H54 (cell line): Measurements from ENCODE around the gene CAMTA1.

Experiments used
- DNase-seq: peaks from one replicate; pipeline ENCODE4 v3.0.0; 2011; ENCODE audit warnings: low spot score, mixed read lengths; ENCODE audit not compliant: insufficient read length
- FAIRE-seq: peaks from 3 replicates; lab custom pipeline; 2011; peaks lifted over from hg19 to GRCh38; lab: Jason Lieb, UNC
- POLR2A ChIP-seq: IDR thresholded peaks from 2 replicates; pipeline ENCODE4 v1.6.1; 2011; ENCODE audit warnings: low read depth, mild to moderate bottlenecking, low read length

The CAMTA1 gene

DNA sequence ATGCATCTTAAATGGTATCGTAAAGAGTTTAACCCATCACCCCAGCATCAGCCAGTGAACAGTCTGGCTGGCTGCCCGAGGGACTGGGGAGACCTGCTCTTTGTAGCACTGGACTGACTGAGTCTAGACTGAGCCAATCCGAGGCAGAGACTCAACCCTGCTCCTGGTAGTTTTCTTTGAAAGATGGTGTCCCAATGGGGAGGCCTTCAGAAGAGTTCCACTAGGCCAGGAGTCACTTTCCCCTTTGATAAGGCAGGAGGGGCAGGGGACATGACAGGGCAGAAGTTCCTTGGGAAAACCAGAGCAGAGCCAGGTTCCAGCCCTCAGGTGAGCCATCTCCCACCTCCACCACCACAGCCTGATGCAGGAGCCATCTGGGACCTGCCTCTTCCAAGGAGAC, 203.5 kb downstream of the CAMTA1 start:
- no peak for DNase-seq
- TF ChIP-seq POLR2A: no peak
- no peak for FAIRE-seq

DNA sequence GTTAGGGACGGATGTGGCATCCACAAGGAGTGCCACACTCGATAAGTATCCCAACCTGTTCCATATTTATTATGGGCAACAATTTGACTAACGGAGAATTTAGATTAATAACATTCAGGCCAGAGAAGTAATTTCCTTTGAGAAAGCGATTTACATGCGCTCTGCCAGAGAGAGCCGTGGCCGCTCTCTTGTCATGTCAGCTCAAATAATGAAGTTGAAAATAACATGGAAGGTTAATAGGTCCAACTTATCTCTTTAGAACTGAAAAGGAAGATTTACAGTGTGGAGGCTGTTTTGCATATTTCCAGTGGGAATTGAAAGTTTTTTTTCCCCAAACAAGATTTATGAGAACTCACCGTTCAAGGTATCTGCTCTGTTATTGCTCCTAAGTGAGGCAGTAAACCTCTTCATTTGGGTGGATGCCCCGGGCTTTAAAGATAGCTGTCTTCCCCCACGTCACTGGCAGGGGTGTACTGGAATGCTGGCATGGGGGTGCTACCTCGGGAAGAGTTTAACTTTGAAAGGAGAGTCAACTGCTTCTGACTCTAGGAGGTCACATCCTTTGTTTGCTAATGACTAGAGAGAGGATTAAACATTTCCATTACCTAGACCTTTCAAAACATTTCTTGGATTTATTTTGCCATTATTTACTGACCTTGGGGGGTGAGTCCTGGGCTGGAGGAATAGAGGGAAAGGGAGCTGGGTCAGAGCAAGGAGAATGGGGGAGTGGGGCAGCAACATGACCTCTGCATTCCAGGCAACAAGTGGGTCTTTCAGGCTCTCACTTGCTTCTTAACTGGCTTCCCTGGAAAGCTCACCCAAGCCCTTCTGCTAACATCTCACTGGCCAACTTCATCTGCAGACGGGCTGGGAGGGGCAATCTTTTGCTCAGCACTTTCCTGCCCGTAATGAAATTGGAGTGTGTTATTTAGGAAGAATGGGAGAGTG, 204.2 kb downstream of the CAMTA1 start:
- TF ChIP-seq POLR2A: no peak
- FAIRE-seq (no peak), DNase-seq (no peak)

DNA sequence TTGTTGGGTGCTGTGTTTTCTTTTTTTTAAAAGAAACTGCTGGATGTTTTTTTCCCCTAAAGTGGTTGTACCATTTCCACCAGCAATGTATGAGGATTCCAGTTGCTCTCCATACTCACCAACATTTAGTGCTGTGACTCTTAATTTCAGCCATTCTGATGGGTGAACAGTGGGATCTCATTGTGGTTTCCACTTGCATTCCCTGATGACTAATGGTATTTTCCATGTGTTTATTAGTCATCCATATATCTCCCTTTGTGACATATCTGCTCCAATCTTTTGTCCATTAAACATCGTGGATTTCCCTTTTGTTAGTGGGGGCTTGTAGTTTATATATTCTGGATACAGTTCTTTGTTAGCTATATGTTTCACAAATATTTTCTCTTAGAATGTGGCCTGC, 206.0 kb downstream of the CAMTA1 start:
- FAIRE-seq (peak; percentile 82), DNase-seq (peak; percentile 42)
- TF ChIP-seq POLR2A: no peak

DNA sequence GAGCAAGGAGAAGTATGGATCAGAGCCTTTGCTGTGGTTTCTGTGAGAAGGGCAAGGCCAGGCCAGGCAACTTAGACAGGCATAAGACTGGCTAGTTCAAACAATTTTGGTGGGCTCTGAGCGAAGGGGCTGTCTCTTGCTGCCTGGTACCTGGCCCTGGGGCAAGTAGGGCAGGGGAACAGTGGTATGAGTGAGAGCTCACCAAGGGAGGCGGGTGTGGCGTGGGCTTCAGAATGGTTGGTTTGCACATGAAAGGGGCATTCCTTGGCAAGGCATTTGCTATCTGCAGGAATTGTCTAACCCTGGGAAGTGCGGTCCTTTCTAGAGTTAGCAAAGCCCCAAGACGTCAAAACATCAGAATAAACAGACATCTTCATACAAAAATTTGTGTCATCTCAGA, 210.5 kb downstream of the CAMTA1 start:
- FAIRE-seq (no peak), DNase-seq (no peak)
- TF ChIP-seq POLR2A: no peak

DNA sequence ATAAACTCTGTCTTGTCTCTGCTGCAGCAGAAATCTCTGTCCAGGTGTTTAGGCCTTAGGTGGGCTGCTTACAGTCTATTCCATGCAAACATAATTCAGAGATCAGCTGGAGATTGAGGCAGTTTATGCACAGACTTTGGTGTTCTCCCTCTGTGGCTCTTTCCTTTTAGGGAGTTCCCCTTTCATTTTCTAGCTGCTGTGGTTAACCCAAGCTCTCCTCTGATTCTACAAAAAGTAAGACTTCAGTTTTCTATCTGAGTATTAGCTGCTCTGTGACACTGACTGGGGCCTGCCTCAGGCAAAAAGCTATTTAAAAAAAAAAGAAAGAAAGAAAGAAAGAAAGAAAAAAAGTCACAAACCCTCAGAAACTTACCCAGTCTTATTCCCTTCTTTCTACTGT, 211.1 kb downstream of the CAMTA1 start:
- TF ChIP-seq POLR2A: no peak
- FAIRE-seq (no peak), DNase-seq (no peak)

DNA sequence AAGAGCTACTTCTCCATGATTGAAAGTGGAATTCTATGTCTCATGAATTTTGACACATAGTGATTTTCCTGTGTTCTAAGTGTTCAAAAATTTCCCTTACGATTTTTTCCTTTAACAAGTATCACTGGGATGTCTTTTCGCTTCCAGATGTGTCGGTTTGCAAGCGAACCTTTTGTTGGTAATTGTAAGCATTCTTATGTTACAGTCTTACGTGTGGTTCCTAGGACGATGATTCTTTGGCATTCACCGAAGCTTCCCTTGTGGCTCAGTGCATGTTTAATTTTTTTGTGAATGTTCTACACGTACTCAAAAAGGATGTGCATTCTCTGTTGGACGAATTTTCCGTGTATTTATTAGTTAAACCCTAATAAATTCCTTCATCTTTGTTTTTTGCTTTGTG, 211.6 kb downstream of the CAMTA1 start:
- DNase-seq (no peak), FAIRE-seq (no peak)
- no peak for TF ChIP-seq POLR2A

DNA sequence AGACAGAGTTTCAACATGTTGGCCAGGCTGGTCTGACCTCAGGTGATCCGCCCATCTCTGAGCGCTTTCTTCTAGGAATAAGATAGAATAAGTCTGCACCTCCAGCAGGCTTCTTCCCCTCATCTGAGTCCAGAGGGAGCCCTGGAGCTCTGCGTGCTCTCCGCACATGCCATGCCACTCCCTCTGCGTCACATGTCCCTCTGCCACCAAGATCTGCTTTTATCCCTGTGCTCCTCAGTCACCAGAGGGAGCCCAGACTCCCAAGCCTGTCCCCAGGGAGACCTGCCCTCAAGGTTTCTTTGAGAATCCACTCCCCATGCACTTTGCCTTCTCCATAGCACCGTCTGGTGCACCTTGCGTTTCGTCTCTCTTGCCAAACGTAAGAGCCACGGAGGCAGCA, 213.0 kb downstream of the CAMTA1 start:
- DNase-seq (no peak), FAIRE-seq (no peak)
- TF ChIP-seq POLR2A: no peak

DNA sequence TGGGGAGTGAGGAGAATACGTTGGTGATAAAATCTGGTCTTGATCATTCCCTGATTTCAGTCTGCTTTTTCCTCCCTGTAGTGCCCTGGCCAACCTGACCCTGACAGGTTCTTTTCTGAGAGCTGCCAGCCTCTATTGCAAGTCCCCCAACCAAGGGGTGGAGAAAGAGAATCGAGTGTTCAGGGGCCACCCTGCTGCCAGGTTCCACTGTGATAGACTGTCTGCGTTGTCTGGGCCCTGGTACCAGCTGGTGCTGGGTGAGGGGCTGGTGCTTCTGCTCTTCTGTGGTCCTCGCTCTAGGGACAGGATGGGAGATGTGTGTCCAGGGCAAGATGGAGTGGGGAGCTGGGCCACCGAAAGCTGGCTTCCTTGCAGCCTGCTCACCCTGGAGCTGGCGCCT, 214.6 kb downstream of the CAMTA1 start:
- FAIRE-seq: no peak
- TF ChIP-seq POLR2A: no peak
- DNase-seq: no peak

DNA sequence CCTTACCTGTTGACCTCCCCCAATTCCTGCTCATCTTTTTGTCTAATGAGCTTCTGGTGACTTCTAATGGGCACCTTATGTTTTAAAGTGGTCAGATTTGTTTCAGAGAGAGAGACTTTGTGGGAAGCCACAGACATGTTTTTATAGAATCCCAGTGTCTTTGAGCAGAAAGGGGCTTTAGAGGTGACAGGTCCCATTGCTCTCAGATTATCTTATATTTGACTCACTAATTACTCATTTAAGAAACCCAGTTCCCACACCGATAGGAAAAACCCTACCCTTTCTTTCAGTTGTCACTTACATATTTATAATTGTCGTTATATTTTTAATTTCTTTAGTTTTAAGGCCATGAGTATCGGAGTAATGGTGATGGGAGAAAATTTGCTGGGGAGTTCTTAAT, 215.5 kb downstream of the CAMTA1 start:
- TF ChIP-seq POLR2A: no peak
- FAIRE-seq (no peak), DNase-seq (no peak)

DNA sequence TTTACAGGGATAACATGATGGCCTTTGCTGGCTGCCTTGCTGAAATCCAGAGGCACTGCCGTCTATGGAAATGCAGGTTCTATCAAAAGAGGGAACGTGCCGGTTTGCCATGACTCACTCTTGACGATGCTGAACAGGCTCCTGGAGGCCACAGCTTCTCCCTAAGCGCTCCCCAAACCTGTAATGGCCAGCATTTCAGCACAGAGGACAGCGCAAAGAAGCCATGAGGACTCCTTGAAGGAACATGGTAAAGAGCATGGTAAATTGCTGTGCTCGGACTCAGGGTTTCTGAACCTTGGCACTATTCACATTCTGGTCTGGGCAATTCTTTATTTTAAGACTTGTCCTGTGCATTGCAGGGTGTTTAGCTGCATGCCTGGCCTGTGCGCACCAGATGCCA, 217.5 kb downstream of the CAMTA1 start:
- FAIRE-seq: no peak
- DNase-seq: no peak
- no peak for TF ChIP-seq POLR2A

DNA sequence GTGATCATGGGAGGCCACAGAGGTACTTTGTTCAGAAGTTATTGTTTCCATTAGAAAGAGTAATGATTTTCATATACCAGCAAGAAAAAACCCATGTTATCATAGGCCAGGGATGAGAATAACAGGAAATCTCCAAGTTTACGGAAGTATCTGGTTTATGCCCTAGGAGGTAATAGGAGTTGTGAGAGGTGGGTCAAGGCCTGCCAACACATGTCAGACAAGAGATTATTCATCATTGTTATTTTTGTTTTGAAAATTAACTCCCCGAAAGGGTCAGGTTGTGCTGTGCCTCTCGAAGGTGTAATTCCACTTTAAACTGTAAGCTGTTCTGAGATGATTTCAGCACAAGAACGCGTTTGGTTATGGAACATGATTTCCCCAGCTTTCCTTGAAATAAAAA, 218.4 kb downstream of the CAMTA1 start:
- FAIRE-seq (no peak), DNase-seq (no peak)
- TF ChIP-seq POLR2A: no peak

DNA sequence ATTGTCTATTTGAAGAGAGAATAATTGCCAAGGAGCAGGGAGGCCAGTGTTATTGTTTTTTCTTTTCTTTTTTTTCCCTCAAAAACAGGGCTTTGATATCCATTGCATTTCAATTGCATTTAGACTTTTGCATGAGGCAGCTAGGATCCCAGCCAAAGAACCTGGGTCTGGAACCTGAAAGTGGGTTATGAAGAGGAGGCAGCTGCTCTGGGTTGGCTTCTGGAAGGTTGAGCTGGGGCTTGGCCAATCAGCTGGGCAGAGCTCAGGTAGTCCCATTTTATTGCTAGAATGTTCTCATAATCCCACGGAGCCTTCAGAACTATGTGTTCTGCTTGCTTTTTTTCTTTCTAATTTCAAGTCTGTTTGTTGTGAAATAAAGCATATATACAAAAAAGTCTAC, 218.9 kb downstream of the CAMTA1 start:
- no peak for TF ChIP-seq POLR2A
- DNase-seq (no peak), FAIRE-seq (no peak)

DNA sequence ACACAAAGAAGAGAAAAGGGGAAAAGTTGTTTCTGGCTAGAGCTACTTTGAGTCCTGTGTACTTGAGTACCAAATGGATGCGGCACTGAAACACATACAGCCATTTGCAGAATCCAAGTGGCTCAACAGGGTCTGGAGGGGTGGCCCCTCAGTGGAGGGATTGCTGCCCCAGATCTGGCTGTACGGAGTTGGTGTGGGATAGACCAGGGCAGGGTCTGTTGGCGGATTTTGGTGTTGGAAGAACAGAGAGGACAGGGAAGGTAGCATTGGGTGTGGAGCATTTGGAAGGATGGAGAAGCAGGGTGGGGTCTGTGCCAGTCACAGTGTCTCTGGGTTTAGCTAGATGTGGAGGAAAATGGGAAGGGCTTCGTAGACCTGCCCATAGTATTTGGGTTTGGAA, 220.5 kb downstream of the CAMTA1 start:
- no peak for FAIRE-seq

DNA sequence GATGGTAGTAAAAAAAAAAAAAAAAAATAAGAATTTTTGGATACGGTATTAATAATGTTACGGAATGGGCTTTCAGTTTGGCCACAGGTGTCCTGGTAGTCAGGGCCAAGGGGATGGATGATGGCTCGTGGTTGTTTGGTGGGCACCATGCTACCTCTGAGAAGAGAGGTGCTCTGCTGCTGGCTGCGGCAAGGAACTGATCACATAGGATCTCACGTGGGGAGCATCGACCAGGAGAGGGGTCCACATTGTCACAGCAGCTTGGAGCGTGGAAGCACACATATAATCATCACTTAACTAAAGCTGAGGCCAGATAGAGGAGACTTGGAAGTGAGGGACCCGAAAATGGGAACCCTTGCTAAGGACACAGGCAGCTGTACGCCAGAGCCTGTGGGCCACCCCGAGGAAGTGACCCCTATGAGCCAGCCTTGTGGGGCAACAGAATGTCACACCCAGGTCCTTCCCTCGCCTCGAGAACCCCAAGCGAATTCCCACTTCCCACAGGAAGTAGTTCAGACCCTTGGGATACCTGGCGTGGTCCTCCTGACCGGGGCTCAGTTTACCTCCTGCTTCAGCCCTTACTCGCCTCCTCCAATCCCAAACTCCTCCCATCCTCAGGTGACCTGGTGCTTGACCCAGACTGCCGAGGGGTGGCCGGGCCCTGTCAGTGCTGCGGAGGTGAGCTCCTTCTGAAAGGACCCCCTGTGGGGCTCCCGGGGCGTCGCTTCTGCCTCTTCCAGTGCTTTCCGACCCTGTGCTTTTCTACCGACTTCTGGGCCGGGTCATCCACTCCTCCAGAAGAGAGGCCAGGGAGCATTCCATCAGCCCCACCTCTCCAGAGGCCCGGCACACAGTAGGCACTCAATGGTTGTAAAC, 222.0 kb downstream of the CAMTA1 start:
- TF ChIP-seq POLR2A: no peak
- DNase-seq (no peak), FAIRE-seq (no peak)

More for the DNA sequence above, 220.5 kb downstream of the CAMTA1 start:
- DNase-seq: no peak
- no peak for TF ChIP-seq POLR2A
